Measurements from ENCODE around the gene LILRB3. TPM values are rescaled to one million over a fixed set of nuclear protein-coding genes. Genes with fewer than 3 reads are reported as not detected.
A peak's percentile ranks its signal among the peaks of the same experiment; 100 is the strongest.
"Not testable (repeated sequence)": the region's sequence is repeated elsewhere in the genome, so short reads cannot be mapped to it uniquely, and the experiment has no call there.

LILRB3 gene
- total and polyA plus RNA-seq, 9 donors = 1.4 to 4.2 (median 2.7) TPM

DNA sequence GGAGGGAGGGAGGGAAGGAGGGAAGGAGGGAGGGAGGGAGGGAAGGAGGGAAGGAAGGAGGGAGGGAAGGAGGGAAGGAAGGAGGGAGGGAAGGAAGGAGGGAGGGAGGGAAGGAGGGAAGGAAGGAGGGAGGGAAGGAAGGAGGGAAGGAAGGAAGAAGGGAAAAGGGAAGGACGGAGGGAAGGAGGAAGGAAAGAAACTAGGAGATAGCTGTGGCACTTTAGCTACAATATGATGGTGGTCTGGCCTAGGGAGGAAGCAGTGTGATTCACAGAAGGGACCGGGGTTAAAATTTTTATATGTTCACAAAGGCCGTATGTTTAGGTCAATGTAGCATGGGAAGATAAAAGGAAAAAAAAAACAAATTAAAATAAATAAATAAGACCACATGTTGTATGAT, 40.9 kb downstream of the LILRB3 start:
- 88% methylated on average over 1 of the region's 3 CpGs for WGBS (ENCODE audit: insufficient coverage)
- not testable (repeated sequence) for H3K4me3 ChIP-seq (ENCODE audit: low read length); H3K27me3 ChIP-seq (ENCODE audit: control insufficient read depth, insufficient read depth, low read length); H3K27ac ChIP-seq (ENCODE audit: low read length); H3K9me3 ChIP-seq (replicated peaks; ENCODE audit: control insufficient read depth, low read depth, low read length); DNase-seq
- Histone ChIP-seq H3K4me1 (ENCODE audit: control insufficient read depth, insufficient read depth, low read length) (peaks cover 15% of the 10 kb centered on the region), H3K36me3 (ENCODE audit: control insufficient read depth, insufficient read depth, low read length) (peaks cover 32% of the 10 kb centered on the region)

DNA sequence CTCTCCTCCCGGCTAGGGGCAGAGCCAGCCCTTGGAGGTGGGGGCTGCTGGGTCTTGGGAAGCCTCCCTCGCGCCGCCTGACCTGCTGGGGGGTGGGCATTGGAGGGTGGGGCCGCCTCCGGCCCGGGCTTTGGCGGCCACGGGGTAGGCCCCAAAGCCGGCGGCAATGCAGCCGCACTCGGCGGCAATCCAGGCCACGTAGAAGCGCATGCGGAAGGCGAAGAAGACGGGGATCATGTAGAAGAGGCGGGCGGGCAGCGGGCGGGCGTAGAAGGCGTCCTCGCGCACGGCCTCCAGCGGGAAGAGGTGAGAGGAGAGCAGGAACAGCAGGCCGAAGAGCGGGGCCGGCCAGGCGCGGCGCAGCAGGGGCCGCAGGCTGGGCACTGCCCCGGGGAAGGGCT, 42.1 kb downstream of the LILRB3 start:
- Histone ChIP-seq H3K27me3 (ENCODE audit: control insufficient read depth, insufficient read depth, low read length) (no peaks in the 10 kb centered on the region), H3K27ac (ENCODE audit: low read length) (no peak overlapping the region), H3K4me3 (ENCODE audit: low read length) (no peak overlapping the region), H3K36me3 (ENCODE audit: control insufficient read depth, insufficient read depth, low read length) (peaks cover 30% of the 10 kb centered on the region), H3K9me3 (replicated peaks; ENCODE audit: control insufficient read depth, low read depth, low read length) (no peaks in the 10 kb centered on the region), H3K4me1 (ENCODE audit: control insufficient read depth, insufficient read depth, low read length) (peaks cover 15% of the 10 kb centered on the region)
- no peak for DNase-seq
- 92% methylated on average over 37 of the region's 37 CpGs for WGBS (ENCODE audit: insufficient coverage)

DNA sequence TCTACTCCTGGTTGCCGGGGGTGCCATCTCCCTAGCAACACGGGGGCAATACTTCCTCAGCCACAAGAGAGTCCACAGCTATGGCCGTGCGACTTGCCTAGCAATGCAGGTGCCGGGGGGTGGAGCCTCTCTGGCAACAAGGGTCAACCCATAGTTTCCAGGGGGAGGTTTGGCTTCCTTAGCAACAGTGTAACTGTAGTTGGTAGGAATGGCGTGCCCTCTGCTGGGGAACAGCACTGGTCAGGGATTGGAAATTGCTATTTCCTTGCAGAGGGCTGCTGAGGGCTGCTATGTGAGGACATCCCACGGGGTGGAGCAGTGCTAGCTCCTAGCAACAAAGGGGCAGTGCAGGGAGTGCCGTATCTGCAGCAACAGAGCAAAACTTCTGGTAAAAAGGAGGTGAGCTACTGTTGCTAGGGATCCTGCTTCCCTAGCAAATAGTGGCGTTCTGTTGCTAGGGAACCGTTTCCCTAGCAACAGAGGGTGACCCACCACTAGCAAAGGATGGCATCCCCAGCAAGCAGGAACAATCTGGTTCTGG, 42.8 kb downstream of the LILRB3 start:
- DNase-seq = peak; percentile 64
- H3K4me3 ChIP-seq (ENCODE audit: low read length) = no peak overlapping the region
- 19% methylated on average over 4 of the region's 10 CpGs for WGBS (ENCODE audit: insufficient coverage)
- peak overlapping the region; percentile 62 for H3K27ac ChIP-seq (ENCODE audit: low read length)
- H3K4me1 ChIP-seq (ENCODE audit: control insufficient read depth, insufficient read depth, low read length) = peaks cover 15% of the 10 kb centered on the region
- peaks cover 30% of the 10 kb centered on the region for H3K36me3 ChIP-seq (ENCODE audit: control insufficient read depth, insufficient read depth, low read length)
- H3K9me3 ChIP-seq (replicated peaks; ENCODE audit: control insufficient read depth, low read depth, low read length) = no peaks in the 10 kb centered on the region
- H3K27me3 ChIP-seq (ENCODE audit: control insufficient read depth, insufficient read depth, low read length) = no peaks in the 10 kb centered on the region

- Histone ChIP-seq H3K9me3 (replicated peaks; ENCODE audit: control insufficient read depth, low read depth, low read length) (no peaks in the 10 kb centered on the region), H3K4me1 (ENCODE audit: control insufficient read depth, insufficient read depth, low read length) (peaks cover 15% of the 10 kb centered on the region), H3K27me3 (ENCODE audit: control insufficient read depth, insufficient read depth, low read length) (no peaks in the 10 kb centered on the region), H3K27ac (ENCODE audit: low read length) (peak overlapping the region; percentile 67), H3K4me3 (ENCODE audit: low read length) (no peak overlapping the region), H3K36me3 (ENCODE audit: control insufficient read depth, insufficient read depth, low read length) (peaks cover 30% of the 10 kb centered on the region)
- 77% methylated on average over 5 of the region's 10 CpGs for WGBS (ENCODE audit: insufficient coverage)
- no peak for DNase-seq
These were observed 43.5 kb downstream of the LILRB3 start for GRCh38 chr19:54179262-54179852.

GRCh38 chr19:54178581-54179261, 44.1 kb downstream of the LILRB3 start:
- H3K36me3 ChIP-seq (ENCODE audit: control insufficient read depth, insufficient read depth, low read length) = peaks cover 26% of the 10 kb centered on the region
- no peak overlapping the region for H3K27ac ChIP-seq (ENCODE audit: low read length)
- no peak overlapping the region for H3K4me3 ChIP-seq (ENCODE audit: low read length)
- DNase-seq = no peak
- H3K27me3 ChIP-seq (ENCODE audit: control insufficient read depth, insufficient read depth, low read length) = peaks cover under 1% of the 10 kb centered on the region
- H3K4me1 ChIP-seq (ENCODE audit: control insufficient read depth, insufficient read depth, low read length) = peaks cover 15% of the 10 kb centered on the region
- H3K9me3 ChIP-seq (replicated peaks; ENCODE audit: control insufficient read depth, low read depth, low read length) = no peaks in the 10 kb centered on the region
- 69% methylated on average over 20 of the region's 23 CpGs for WGBS (ENCODE audit: insufficient coverage)

GRCh38 chr19:54173951-54174834, 48.6 kb downstream of the LILRB3 start:
- no peak overlapping the region for H3K4me3 ChIP-seq (ENCODE audit: low read length)
- no peak for DNase-seq
- H3K9me3 ChIP-seq (replicated peaks; ENCODE audit: control insufficient read depth, low read depth, low read length) = no peaks in the 10 kb centered on the region
- peaks cover 7% of the 10 kb centered on the region for H3K4me1 ChIP-seq (ENCODE audit: control insufficient read depth, insufficient read depth, low read length)
- peaks cover 6% of the 10 kb centered on the region for H3K27me3 ChIP-seq (ENCODE audit: control insufficient read depth, insufficient read depth, low read length)
- WGBS (ENCODE audit: insufficient coverage) = 63% methylated on average over 23 of the region's 25 CpGs
- H3K27ac ChIP-seq (ENCODE audit: low read length) = no peak overlapping the region
- H3K36me3 ChIP-seq (ENCODE audit: control insufficient read depth, insufficient read depth, low read length) = peaks cover 7% of the 10 kb centered on the region

- no peaks in the 10 kb centered on the region for H3K36me3 ChIP-seq (ENCODE audit: control insufficient read depth, insufficient read depth, low read length)
- no peak overlapping the region for H3K27ac ChIP-seq (ENCODE audit: low read length)
- H3K4me1 ChIP-seq (ENCODE audit: control insufficient read depth, insufficient read depth, low read length) = peaks cover 7% of the 10 kb centered on the region
- H3K9me3 ChIP-seq (replicated peaks; ENCODE audit: control insufficient read depth, low read depth, low read length) = no peaks in the 10 kb centered on the region
- H3K27me3 ChIP-seq (ENCODE audit: control insufficient read depth, insufficient read depth, low read length) = peaks cover 6% of the 10 kb centered on the region
- no peak for DNase-seq
- no peak overlapping the region for H3K4me3 ChIP-seq (ENCODE audit: low read length)
- WGBS (ENCODE audit: insufficient coverage) = 26% methylated on average over 11 of the region's 15 CpGs
These were observed 49.5 kb downstream of the LILRB3 start for GRCh38 chr19:54173359-54173699.

DNA sequence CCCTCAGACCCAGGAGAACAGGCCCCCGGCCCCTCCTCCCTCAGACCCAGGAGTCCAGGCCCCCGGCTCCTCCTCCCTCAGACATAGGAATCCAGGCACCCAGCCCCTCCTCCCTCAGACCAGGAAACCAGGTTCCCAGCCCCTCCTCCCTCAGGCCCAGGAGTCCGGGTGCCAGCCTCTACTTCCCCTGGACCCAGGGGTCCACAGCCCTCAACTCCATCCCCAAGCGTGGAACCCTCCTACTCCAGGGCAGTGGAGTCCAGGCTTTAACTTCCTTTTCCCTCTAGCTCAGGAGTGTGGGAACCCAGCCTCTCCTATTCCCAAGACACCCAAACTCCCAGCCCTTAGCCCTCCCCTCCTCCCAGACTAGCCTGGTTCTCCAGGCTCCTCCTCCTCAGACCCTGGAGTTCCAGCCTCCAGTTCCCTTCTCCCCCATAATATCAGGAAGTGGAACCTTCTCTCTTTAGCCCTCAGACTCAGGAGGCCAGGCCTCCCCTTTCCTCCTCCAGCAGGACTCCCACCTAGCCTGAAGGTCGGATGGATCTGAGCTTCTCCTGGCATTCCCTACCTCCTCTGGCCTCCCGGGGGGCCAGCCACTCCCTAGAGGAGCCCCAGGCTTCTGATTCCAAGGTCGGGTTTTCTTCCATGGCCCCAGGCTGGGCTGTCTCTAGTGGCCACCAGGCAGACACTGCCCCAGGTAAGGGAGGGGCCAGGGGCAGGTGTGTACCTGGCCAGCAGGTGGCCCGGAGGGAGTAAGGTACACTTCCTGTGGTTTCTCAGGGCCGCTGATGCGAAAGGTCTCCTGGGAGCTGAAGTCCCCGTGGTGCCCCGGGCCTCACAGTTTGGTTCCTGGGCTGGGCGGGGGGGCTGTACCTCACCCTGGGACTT, 50.1 kb downstream of the LILRB3 start, which contains the start of gene TMC4:
TMC4 (minus strand) TSS at position 690 of the 888 bp plus-strand sequence; CDS start at position 647, 43 bp downstream.
- no peaks in the 10 kb centered on the region for H3K36me3 ChIP-seq (ENCODE audit: control insufficient read depth, insufficient read depth, low read length)
- no peaks in the 10 kb centered on the region for H3K9me3 ChIP-seq (replicated peaks; ENCODE audit: control insufficient read depth, low read depth, low read length)
- H3K4me1 ChIP-seq (ENCODE audit: control insufficient read depth, insufficient read depth, low read length) = peaks cover 8% of the 10 kb centered on the region
- peaks cover 6% of the 10 kb centered on the region for H3K27me3 ChIP-seq (ENCODE audit: control insufficient read depth, insufficient read depth, low read length)
- H3K27ac ChIP-seq (ENCODE audit: low read length) = peak within 1 kb of the TSS; percentile 62
- H3K4me3 ChIP-seq (ENCODE audit: low read length) = no peak within 1 kb of the TSS
- 13% methylated on average over 9 of the region's 13 CpGs for WGBS (ENCODE audit: insufficient coverage)
- peak; percentile 69 for DNase-seq

DNA sequence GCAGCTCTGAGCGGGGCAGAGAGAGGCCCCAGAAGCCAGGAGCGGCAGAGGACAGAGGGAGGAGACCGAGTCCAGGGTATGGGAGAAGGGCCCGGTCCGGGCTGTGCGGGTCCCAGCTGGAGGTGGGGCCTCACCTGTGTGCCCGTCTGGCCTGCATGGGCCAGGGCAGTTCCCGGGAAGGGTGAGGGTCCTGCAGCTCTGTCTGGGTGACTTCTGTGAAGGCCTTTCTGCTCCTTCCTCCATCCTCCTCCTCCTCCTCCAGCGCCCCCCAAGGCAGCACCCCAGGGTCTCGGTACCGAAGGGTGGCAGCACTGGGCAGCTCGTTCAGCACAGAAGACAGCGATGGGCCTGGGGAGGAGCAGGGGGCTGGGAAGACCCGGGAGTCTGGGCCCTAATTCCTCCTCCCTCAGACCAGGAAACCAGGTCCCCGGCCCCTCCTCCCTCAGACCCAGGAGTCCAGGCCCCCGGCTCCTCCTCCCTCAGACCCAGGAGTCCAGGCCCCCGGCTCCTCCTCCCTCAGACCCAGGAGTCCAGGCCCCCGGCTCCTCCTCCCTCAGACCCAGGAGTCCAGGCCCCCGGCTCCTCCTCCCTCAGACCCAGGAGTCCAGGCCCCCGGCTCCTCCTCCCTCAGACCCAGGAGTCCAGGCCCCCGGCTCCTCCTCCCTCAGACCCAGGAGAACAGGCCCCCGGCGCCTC, 50.9 kb downstream of the LILRB3 start:
- H3K27me3 ChIP-seq (ENCODE audit: control insufficient read depth, insufficient read depth, low read length); H3K4me1 ChIP-seq (ENCODE audit: control insufficient read depth, insufficient read depth, low read length); H3K27ac ChIP-seq (ENCODE audit: low read length); H3K4me3 ChIP-seq (ENCODE audit: low read length); H3K9me3 ChIP-seq (replicated peaks; ENCODE audit: control insufficient read depth, low read depth, low read length); DNase-seq; H3K36me3 ChIP-seq (ENCODE audit: control insufficient read depth, insufficient read depth, low read length): not testable (repeated sequence)
- WGBS (ENCODE audit: insufficient coverage) = 62% methylated on average over 7 of the region's 23 CpGs
